Bronchial epithelial cell (primary cell): ENCODE results near the gene PTAR1. TPM values are rescaled to one million over a fixed set of nuclear protein-coding genes. Genes with fewer than 3 reads are reported as not detected.

Experiments
- DNase-seq: peaks from one replicate; pipeline ENCODE4 v3.0.0-alpha.2; 2010; ENCODE audit warnings: low read depth
- FAIRE-seq: peaks from 2 replicates; lab custom pipeline; 2011; peaks lifted over from hg19 to GRCh38; lab: Jason Lieb, UNC
- H3K27me3 ChIP-seq: 2 replicates; pipeline ENCODE4 v1.5.1; 2011; ENCODE audit warnings: low read length; ENCODE audit not compliant: control insufficient read depth, insufficient read depth
- H3K36me3 ChIP-seq: 2 replicates; pipeline ENCODE4 v1.5.1; 2011; ENCODE audit warnings: low read length; ENCODE audit not compliant: control insufficient read depth, insufficient read depth
- H3K4me3 ChIP-seq: 2 replicates; pipeline ENCODE4 v1.5.1; 2011; ENCODE audit warnings: mild to moderate bottlenecking, low read depth, low read length, control low read depth
- total RNA-seq: library from RNA; depleted of rRNA; stranded (reverse); fragments of >200 nt; gene quantifications from 2 replicates; pipeline ENCODE4 v1.2.1, GENCODE V29; 2014
- TF ChIP-seq, protein P1 (sequence below): IDR thresholded peaks from 2 replicates; pipeline ENCODE4 v1.5.1; 2011; ENCODE audit warnings: mild to moderate bottlenecking, moderate library complexity, low read length, control low read depth, inconsistent platforms; ENCODE audit not compliant: insufficient read depth, severe bottlenecking

Gene PTAR1
- total RNA-seq, 1 donor from 2014 or later: 59.5 TPM

DNA sequence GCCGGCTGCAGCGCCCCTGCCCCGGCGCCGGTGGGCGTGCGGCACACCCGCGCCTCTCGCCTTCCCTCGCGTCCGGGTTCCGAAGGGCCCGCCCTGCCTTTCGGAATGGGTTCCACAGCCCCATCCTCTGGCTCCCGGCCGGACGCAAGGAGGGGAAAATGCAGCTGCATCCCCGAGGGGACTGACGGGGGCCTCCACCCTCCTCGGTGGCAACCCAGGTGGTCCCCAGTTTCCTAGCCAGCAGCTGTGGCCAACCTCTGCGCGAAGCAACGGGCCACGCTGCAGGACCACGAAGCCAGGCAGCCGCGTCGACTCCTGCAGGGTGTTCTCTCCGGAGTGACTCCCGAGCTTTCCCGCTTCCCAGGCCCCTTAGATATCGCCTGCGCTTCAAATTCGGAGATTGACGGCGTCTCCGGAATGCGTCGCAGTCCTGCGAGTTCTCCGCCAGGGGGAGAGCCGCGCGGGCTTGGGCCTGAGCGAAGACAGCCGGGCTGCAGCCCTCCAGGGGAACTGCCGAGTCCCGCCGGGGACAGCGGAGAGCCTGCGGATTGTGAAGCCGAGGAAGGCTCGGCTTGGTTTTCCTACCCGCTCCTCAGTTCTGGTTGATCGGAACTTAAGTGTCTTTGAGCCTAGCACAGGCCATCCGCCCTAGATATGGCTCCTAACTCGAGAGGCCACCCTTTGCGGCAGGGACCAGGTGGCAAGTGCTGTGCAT, 87.1 kb downstream of the PTAR1 start:
- Histone ChIP-seq H3K36me3 (no peaks in the 10 kb centered on the region), H3K27me3 (peaks cover 2% of the 10 kb centered on the region), H3K4me3 (peak overlapping the region; percentile 61)
- TF ChIP-seq, protein P1, sequence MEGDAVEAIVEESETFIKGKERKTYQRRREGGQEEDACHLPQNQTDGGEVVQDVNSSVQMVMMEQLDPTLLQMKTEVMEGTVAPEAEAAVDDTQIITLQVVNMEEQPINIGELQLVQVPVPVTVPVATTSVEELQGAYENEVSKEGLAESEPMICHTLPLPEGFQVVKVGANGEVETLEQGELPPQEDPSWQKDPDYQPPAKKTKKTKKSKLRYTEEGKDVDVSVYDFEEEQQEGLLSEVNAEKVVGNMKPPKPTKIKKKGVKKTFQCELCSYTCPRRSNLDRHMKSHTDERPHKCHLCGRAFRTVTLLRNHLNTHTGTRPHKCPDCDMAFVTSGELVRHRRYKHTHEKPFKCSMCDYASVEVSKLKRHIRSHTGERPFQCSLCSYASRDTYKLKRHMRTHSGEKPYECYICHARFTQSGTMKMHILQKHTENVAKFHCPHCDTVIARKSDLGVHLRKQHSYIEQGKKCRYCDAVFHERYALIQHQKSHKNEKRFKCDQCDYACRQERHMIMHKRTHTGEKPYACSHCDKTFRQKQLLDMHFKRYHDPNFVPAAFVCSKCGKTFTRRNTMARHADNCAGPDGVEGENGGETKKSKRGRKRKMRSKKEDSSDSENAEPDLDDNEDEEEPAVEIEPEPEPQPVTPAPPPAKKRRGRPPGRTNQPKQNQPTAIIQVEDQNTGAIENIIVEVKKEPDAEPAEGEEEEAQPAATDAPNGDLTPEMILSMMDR: peak; percentile 92
- FAIRE-seq (no peak), DNase-seq (peak; percentile 64)

DNA sequence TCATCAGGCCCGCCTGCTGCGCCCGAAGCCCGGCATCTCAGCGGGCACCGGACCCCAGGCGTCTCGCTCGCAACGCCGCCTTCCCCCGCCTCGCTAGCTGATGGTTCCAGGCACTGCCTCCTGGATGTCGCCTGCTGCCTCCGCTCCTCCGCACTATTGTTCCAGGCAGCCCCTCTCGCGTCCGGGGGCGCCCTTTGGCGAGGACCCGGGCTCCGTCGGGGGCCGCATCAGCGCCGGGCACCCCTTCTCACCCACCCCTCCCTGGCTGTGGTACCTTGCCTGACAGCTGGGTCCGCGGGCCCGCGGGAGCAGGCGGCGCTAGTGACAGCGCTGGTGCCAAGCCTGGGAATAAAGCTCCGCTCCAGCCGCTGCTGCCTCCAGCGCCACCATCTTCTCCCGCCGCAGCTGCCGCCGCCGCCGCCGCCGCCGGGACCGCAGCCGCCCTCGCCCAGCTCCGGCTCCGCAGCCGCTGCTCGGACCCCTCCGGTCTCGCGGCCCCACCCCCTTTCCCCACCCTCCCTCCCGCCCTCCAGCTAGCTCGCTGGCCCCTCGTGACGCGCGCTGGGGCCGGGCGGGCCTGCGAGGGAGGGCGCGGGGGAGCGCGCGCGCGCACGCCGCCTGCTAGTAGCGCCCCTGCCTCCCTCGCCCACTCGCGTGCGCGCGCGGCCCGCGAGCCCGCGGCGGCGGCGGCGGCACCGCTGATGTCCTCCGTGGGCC, 87.8 kb downstream of the PTAR1 start, which contains the start of gene APBA1:
APBA1 (minus strand) TSS at position 493 of the 717 bp plus-strand sequence.
- H3K27me3 ChIP-seq: peaks cover 2% of the 10 kb centered on the region
- no peaks in the 10 kb centered on the region for H3K36me3 ChIP-seq
- DNase-seq (no peak), FAIRE-seq (no peak)
- H3K4me3 ChIP-seq: peak within 1 kb of the TSS; percentile 61
- TF ChIP-seq, protein P1: no peak

DNA sequence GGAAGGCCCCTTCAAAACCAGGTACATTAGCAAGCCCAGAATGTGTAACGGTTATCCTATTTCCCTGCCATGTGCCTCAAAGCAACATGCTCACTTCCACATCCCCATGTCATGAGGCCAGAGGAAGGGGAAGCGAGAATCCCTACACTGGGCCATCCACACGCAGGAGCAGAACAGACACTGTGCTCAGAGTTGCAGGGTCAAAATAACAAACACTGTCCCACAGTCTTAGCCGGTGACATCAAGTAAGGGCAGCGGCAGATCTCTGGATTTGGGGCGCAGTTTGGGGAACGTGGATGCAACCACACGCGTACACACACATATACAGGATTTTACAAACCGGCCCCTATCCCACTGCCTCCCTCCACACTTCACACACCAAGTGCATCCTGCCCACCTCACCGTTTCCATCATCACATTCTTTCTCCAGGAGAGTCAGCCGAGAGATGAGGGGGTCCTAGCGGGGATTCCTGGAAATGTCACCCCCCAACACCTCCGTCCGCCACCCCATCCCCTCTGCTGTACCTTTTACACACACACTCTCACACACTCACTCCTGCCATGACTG, 88.4 kb downstream of the PTAR1 start:
- FAIRE-seq: peak; percentile 52
- Histone ChIP-seq H3K4me3 (peak overlapping the region; percentile 61), H3K36me3 (no peaks in the 10 kb centered on the region), H3K27me3 (peaks cover 2% of the 10 kb centered on the region)
- DNase-seq: no peak
- TF ChIP-seq, protein P1: no peak

DNA sequence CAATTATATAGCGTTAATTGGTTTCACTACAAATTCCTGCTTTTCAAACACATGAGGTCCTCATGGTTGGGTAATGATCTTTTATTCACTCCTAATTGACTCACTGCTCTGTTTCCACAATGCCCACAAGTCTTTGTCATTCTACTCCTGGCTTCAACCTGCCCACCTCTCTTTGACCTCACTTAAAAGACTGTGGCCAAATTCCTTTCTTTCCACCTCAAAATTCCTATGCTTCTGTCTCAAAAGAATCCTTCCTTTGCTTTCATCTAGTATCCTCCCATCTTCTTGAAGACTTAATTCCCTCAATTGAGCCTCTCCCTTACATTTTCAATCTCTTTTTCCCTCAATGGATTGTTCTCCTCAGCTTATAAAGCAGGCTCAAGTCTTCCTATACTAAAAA, 92.5 kb downstream of the PTAR1 start:
- peak; percentile 45 for DNase-seq
- TF ChIP-seq, protein P1: no peak
- peaks cover 4% of the 10 kb centered on the region for H3K27me3 ChIP-seq
- H3K36me3 ChIP-seq: no peaks in the 10 kb centered on the region
- H3K4me3 ChIP-seq: no peak overlapping the region
- FAIRE-seq: no peak

DNA sequence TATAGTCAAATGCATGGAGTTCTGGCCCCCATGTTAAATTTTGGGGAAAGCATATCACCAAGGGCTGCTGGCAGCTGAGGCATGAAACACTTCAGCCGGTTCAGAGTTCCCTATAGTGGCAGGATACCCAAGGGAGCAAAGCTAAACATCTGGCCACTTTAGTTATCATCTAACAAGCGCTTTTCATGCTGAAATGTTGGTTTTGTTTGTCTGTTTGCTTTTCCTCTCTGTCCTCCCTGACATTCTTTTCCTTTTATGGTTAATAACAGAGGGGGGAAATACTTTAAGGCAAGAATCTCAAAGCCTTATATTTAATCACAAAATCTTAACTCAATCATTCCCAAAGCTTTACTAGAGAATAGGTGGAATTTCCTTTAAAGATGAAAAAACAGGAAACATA, 99.5 kb downstream of the PTAR1 start:
- DNase-seq: no peak
- TF ChIP-seq, protein P1: no peak
- Histone ChIP-seq H3K27me3 (peaks cover 2% of the 10 kb centered on the region), H3K36me3 (no peaks in the 10 kb centered on the region), H3K4me3 (no peak overlapping the region)
- FAIRE-seq: no peak

Other genes with a start within 250 kb of the PTAR1 start
- under 0.01 and 0.38 TPM in 2 replicates for gene APBA1, start 87.6 kb downstream of the PTAR1 start, total RNA-seq
- not detected in 2 replicates for gene CFAP95, start 60.8 kb upstream of the PTAR1 start, total RNA-seq